ENCODE measurements around the gene IL22RA1.

IL22RA1 gene

GRCh38 chr1:24119859-24120756 lies 22.8 kb downstream of the IL22RA1 start:
- no peak overlapping the region for H3K4me3 ChIP-seq (ENCODE audit: low read length)
- no peak for DNase-seq (ENCODE audit: low read depth, low spot score)

DNA sequence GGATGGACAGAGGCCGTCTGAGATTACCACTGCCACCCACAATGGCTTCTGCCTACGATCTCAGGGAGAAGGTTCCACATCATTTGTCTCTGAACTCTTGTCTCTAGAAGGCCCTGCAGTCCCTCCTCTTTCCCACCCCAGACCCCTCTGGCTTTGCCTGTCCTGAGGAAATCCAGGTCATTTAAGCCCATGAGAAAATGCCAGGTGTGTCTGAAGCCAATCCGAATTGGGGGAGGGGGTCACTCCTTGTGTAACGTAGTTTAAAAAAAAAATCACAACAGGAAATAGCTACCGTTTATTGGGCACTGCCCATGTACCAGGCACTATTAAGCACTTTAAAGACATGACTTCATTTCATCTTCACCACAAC lies 23.5 kb downstream of the IL22RA1 start:
- no peak overlapping the region for H3K4me3 ChIP-seq (ENCODE audit: low read length)
- no peak for DNase-seq (ENCODE audit: low read depth, low spot score)

DNA sequence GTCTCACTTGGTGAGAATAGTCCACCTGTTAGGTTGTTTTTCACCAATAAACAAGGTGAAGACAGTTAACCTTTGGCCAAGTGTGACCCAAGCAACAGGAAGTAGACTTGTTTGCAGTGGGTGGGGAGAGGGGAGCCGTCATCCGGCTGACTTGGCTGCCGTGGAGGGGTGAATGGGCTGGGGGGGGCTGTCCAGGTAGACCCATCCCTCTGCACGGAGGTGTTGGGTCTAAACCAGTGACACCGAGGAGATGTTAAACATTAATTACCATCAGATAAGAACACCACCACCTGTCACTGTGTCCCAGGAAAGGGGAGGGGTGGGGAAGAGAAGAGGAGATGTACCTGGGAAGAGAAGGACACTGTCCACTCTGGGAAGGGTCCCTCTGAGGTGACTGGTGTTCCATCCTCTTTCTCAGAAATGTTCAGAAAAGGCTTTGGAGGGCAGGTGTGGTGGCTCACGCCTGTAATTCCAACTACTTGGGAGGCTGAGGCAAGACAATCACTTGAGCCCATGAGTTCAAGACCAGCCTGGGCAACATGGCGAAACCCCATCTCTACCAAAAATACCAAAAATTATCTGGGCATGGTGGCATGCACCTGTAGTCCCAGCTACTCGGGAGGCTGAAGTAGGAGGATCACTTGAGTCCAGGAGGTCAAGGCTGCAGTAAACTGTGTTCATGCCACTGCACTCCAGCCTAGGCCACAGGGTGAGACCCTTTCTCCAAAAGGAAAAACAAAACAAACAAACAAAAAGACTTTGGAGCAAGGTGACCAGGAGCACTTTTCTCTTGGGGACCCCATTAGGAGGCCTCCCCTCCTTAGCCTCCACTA lies 24.3 kb downstream of the IL22RA1 start:
- DNase-seq (ENCODE audit: low read depth, low spot score) = no peak
- no peak overlapping the region for H3K4me3 ChIP-seq (ENCODE audit: low read length)

GRCh38 chr1:24117722-24118409 lies 25.1 kb downstream of the IL22RA1 start:
- no peak for DNase-seq (ENCODE audit: low read depth, low spot score)
- H3K4me3 ChIP-seq (ENCODE audit: low read length) = no peak overlapping the region

- DNase-seq (ENCODE audit: low read depth, low spot score) = no peak
Measured at GRCh38 chr1:24117132-24117531, 25.8 kb downstream of the IL22RA1 start.

GRCh38 chr1:24114753-24115152 lies 28.2 kb downstream of the IL22RA1 start:
- no peak for DNase-seq (ENCODE audit: low read depth, low spot score)

More at GRCh38 chr1:24117132-24117531, 25.8 kb downstream of the IL22RA1 start:
- H3K4me3 ChIP-seq (ENCODE audit: low read length) = no peak overlapping the region

GRCh38 chr1:24113641-24114033 lies 29.3 kb downstream of the IL22RA1 start:
- DNase-seq (ENCODE audit: low read depth, low spot score) = no peak
- H3K4me3 ChIP-seq (ENCODE audit: low read length) = no peak overlapping the region

More at GRCh38 chr1:24114753-24115152, 28.2 kb downstream of the IL22RA1 start:
- no peak overlapping the region for H3K4me3 ChIP-seq (ENCODE audit: low read length)

- H3K4me3 ChIP-seq (ENCODE audit: low read length) = no peak within 1 kb of the TSS
Measured at GRCh38 chr1:24111996-24112779, 30.8 kb downstream of the IL22RA1 start, which contains the start of gene MYOM3. MYOM3 (minus strand) TSS chr1:24112135; CDS start chr1:24108636, 3,499 bp downstream.

GRCh38 chr1:24111262-24111995 lies 31.5 kb downstream of the IL22RA1 start:
- H3K4me3 ChIP-seq (ENCODE audit: low read length) = no peak overlapping the region
- no peak for DNase-seq (ENCODE audit: low read depth, low spot score)

More at GRCh38 chr1:24111996-24112779, 30.8 kb downstream of the IL22RA1 start, which contains the start of gene MYOM3:
- DNase-seq (ENCODE audit: low read depth, low spot score) = peak; percentile 37

DNA sequence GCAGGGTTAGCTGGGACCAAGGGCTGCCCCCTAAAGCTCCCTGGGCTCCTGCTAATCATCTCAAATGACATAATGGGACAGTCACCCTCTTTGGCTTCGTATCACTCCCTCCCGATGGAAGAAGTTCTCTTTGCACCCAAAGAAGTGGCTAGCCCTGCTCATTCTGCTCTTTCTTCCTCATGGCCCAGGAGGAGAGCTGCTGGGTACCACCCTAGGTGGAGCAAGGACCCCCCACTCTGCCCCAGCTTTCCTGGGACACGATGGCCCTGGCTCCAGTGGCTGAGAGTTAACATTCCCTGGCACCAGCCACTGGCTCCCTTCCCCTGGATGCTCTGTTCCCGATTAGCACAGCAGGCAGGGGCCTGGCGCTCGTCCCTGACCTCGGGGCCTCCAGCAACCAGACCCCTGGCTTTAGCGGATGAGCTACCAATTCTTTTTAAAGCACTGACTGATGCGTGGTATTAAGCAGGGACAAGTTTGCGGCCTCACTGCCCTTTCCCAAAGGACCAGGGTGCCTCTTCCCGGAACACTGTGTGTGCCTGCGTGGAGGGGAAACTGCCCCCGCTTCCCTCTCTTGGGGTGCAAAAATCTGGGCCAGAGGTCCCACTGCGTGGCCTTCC lies 32.2 kb downstream of the IL22RA1 start:
- no peak for DNase-seq (ENCODE audit: low read depth, low spot score)
- H3K4me3 ChIP-seq (ENCODE audit: low read length) = no peak overlapping the region

DNA sequence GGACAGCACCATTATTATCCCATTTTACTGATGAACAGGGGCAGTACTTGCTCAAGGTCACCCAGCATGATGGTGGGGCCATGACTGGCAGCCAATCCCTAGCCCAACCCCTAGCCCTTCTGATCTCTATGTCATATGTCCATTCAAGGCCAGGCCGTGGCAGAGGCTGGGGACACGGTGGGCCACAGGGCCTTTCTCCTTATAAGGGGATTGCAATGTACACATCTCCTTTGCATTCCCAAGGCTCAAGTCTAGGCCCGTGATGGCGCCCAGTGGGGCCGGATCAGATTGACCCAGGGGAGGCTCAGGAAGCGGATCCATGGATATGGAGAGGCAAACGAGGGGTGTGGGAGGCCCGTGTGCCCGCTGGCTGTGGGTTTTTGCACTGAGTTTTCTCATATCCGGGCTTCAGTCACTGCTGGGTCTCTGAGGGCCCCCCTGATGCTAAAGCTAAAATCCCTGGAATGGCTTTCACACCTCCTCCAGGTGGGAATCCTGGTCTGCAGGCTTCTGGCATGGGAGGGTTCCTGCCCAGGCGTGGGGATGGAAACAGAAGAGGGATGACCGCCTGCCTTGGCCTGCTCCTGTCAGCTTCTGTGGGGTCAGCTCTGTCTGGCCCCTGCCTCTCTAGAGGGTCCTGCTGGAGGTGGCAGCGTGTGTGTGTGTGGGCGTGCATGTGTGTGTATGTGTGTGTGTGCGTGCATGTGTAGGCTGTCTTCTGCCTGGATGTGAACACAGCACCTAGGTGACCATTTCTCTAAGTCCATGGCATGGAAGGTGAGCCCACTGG lies 33.1 kb downstream of the IL22RA1 start:
- no peak for DNase-seq (ENCODE audit: low read depth, low spot score)
- no peak overlapping the region for H3K4me3 ChIP-seq (ENCODE audit: low read length)

DNA sequence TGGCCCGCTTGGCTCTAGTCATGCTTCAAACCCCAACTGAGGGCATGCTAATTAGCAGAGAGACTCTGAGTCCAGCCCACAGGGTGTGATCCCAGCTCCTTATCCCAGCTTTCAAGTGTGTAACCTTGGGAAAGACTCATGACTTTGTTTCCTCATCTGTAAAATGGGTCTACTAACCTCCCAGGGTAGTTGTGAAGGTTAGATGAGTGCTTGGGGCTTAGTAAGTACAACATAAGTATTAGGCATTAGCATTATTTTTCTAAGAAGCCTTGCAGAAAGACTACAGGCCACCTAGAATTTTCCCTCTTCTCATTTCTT lies 33.8 kb downstream of the IL22RA1 start:
- DNase-seq (ENCODE audit: low read depth, low spot score) = no peak
- H3K4me3 ChIP-seq (ENCODE audit: low read length) = no peak overlapping the region

DNA sequence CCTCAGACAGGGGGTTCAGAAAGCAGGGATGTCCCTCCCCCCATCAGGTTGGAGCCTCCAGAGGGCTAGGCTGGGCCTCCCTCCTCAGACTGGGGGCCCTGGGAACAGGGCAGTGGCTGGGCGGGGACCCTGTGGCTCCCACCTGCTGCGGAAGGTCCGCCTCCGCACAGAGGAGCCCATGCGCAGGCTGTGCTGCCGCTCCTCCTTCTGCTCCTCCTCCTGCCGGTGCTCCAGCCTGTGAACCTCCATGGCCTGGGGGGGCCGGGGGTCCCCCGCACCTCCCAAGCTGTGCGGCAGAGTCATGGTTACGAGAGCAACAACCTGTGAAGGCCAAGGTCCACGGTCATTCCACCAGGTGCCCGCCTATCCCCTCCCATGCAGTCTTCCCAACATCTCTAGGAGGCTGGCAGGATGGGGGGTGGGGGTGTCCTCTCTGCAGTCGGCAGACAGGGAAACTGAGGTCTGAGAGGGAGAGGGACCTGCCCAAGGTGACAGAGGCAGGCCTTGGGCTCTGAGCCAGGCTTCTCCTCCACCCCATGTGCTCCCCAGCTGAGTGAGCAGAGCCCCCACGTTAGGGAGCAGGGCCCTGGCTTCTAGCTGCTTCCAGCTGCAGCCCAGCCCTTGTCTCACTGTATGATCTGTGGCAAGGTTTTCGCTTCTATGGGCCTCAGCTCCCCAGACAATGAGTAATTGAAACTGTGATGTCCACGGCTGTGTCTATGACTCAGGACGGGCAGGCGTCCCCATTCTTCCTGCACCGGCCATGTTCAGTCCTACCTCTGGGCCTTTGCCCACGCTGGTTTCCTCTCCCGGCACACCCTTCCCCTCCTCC lies 34.4 kb downstream of the IL22RA1 start:
- DNase-seq (ENCODE audit: low read depth, low spot score) = no peak
- H3K4me3 ChIP-seq (ENCODE audit: low read length) = no peak overlapping the region

DNA sequence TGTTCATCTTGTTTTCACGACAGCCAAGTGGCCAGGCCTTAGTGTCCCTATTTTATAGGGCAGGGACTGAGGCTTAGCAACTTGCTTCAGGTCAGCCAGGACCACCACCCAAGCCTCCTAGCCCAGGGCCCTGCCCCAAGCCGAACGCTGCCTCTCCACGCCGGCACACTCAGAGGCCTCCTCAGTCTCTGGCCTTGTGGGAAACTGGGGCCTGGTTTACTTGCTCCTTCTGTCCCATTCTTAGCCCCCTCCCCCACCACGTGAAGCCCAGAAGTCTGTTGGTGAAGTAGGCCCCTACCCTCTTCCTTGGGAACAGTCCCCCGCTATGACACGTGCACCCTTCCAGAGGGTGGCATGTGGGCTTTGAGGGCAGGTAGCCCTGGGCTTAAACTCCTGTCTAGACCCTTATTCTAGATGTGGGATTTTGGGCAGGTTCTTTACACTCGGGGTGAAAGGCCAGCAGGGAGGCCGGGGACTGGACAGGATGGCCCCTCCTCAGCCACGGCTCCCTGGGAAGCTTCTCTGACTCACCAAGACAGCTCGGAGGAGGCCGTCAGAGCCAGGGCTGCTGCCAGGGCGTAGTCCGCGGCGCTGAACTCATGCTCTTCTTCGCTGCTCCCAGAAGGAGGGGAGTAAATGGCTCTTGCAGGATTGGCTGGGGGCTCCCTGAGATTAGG lies 35.3 kb downstream of the IL22RA1 start:
- DNase-seq (ENCODE audit: low read depth, low spot score) = no peak
- no peak overlapping the region for H3K4me3 ChIP-seq (ENCODE audit: low read length)

GRCh38 chr1:24105368-24106160 lies 37.4 kb downstream of the IL22RA1 start:
- no peak for DNase-seq (ENCODE audit: low read depth, low spot score)
- no peak overlapping the region for H3K4me3 ChIP-seq (ENCODE audit: low read length)

Measured in Jurkat, Clone E6-1 (cell line).